PC-9 (cell line): Measurements from ENCODE around the gene SLC6A20. TPM values are rescaled to one million over a fixed set of nuclear protein-coding genes. Genes with fewer than 3 reads are reported as not detected.
"Not testable (repeated sequence)": the region's sequence is repeated elsewhere in the genome, so short reads cannot be mapped to it uniquely, and the experiment has no call there.

Source experiments
- BruUV-seq: library from RNA; stranded (reverse); fragments of 400-500 nt; replicated peaks from 2 replicates; lab custom pipeline; 2021; lab: Mats Ljungman, UMichigan
- CTCF ChIA-PET: fragments of 300-600 bp; sonication (Branson Sonifier 250); formaldehyde crosslinking; loops from one replicate; lab custom pipeline; 2022; ENCODE audit warnings: antibody characterized with exemption; lab: Charles Lee
- POLR2A ChIA-PET: fragments of 300-600 bp; sonication (Branson Sonifier 250); formaldehyde crosslinking; loops from one replicate; lab custom pipeline; 2022; ENCODE audit warnings: antibody characterized with exemption; ENCODE audit not compliant: unreplicated experiment; lab: Charles Lee
- DNase-seq, 2 experiments: peaks; one replicate each; pipeline versions ENCODE4 v3.0.0 to v3.0.0-alpha.2; 2015 to 2022; ENCODE audit warnings: mixed read lengths in 1 of 2
- H2AFZ ChIP-seq: fragments of 200-600 bp; sonication (generic); 2 replicates; pipeline ENCODE4 v1.8.1; 2017; ENCODE audit warnings: antibody characterized with exemption
- H3F3A ChIP-seq: fragments of 200-600 bp; sonication (generic); 2 replicates; pipeline ENCODE4 v1.8.1; 2017; ENCODE audit warnings: antibody characterized with exemption, mild to moderate bottlenecking, low read depth; ENCODE audit not compliant: insufficient read depth
- H3K27ac ChIP-seq: fragments of 200-600 bp; sonication (generic); 2 replicates; pipeline ENCODE4 v1.6.1; 2016; ENCODE audit warnings: mixed run types
- H3K27me3 ChIP-seq: fragments of 200-600 bp; sonication (generic); 2 replicates; pipeline ENCODE4 v1.6.1; 2016; ENCODE audit warnings: low read depth, mixed run types; ENCODE audit not compliant: insufficient read depth
- H3K36me3 ChIP-seq: fragments of 200-600 bp; sonication (generic); 2 replicates; pipeline ENCODE4 v1.6.1; 2016; ENCODE audit warnings: low read depth, mixed run types
- H3K4me1 ChIP-seq: fragments of 200-600 bp; sonication (generic); replicated peaks from 2 replicates; pipeline ENCODE4 v1.6.1; 2016; ENCODE audit warnings: mixed run types; ENCODE audit not compliant: insufficient read depth
- H3K4me2 ChIP-seq: fragments of 200-600 bp; sonication (generic); 2 replicates; pipeline ENCODE4 v1.6.1; 2017; ENCODE audit warnings: mixed run types
- H3K4me3 ChIP-seq: fragments of 200-600 bp; sonication (generic); 2 replicates; pipeline ENCODE4 v1.6.1; 2016; ENCODE audit warnings: mixed run types
- H3K79me2 ChIP-seq: fragments of 200-600 bp; sonication (generic); 2 replicates; pipeline ENCODE4 v1.6.1; 2017; ENCODE audit warnings: low read depth, mixed run types
- H3K9me2 ChIP-seq: fragments of 200-600 bp; sonication (generic); 2 replicates; pipeline ENCODE4 v1.8.1; 2017; ENCODE audit warnings: mild to moderate bottlenecking; ENCODE audit not compliant: insufficient read depth
- H3K9me3 ChIP-seq: fragments of 200-600 bp; sonication (generic); 2 replicates; pipeline ENCODE4 v1.8.1; 2016; ENCODE audit warnings: low read depth; ENCODE audit not compliant: insufficient read depth
- H4K20me1 ChIP-seq: fragments of 200-600 bp; sonication (generic); 2 replicates; pipeline ENCODE4 v1.8.1; 2017; ENCODE audit not compliant: insufficient read depth
- CTCF ChIP-seq: fragments of 200-600 bp; sonication (generic); conservative IDR thresholded peaks from 2 replicates; pipeline ENCODE4 v1.6.1; 2017; ENCODE audit warnings: mixed run types, antibody characterized with exemption, mild to moderate bottlenecking, moderate library complexity
- EZH2 ChIP-seq: fragments of 200-600 bp; sonication (generic); IDR thresholded peaks from 2 replicates; pipeline ENCODE4 v1.8.0; 2017; ENCODE audit warnings: antibody characterized with exemption, low read depth
- intact Hi-C: fragments of 100-400 bp; cut with micrococcal nuclease; formaldehyde crosslinking; loops from one replicate; pipeline ENCODE4 v1.10.0; 2022; ENCODE audit not compliant: unreplicated experiment
- total RNA-seq: library from RNA; stranded (reverse); gene quantifications from 2 replicates; pipeline ENCODE4 v1.2.3, GENCODE V29; 2021

SLC6A20 gene
- total RNA-seq, 1 experiment from 2014 or later, result not detected

- DNase-seq, result peak; percentile 43 to 48
- TF ChIP-seq EZH2 (no peak), CTCF (peak; percentile 81)
- intact Hi-C loops, result loop anchor here (1.0 to 5.0 kb wide), 6 partner anchors 56 to 611 kb away; no protein-coding TSS in a partner anchor
- H3K79me2 ChIP-seq, result no peaks in the 10 kb centered on the region
- ChIA-PET CTCF (interaction anchor here (0.6 to 2.0 kb wide), 8 partner anchors 71 to 1086 kb away, joined by 3 to 7 read pairs (median 5); no protein-coding TSS in a partner anchor), POLR2A (no interaction called here)
- H3K9me3 ChIP-seq, result no peaks in the 10 kb centered on the region
- H3F3A ChIP-seq, result no peaks in the 10 kb centered on the region
- no peak overlapping the region for H3K4me3 ChIP-seq
- BruUV-seq, result no TSS peak
- H3K4me2 ChIP-seq, result peak overlapping the region; percentile 17
- no peaks in the 10 kb centered on the region for H3K9me2 ChIP-seq
- no peak overlapping the region for H3K27ac ChIP-seq
- H3K4me1 ChIP-seq, result no peaks in the 10 kb centered on the region
- H3K27me3 ChIP-seq, result no peaks in the 10 kb centered on the region
- no peaks in the 10 kb centered on the region for H3K36me3 ChIP-seq
- H4K20me1 ChIP-seq, result no peaks in the 10 kb centered on the region
- H2AFZ ChIP-seq, result 0 out of 2 replicates have a peak overlapping the region, but pooled peaks have one; percentile 25
These were observed 35.2 kb downstream of the SLC6A20 start for GRCh38 chr3:45760878-45761711.

DNA sequence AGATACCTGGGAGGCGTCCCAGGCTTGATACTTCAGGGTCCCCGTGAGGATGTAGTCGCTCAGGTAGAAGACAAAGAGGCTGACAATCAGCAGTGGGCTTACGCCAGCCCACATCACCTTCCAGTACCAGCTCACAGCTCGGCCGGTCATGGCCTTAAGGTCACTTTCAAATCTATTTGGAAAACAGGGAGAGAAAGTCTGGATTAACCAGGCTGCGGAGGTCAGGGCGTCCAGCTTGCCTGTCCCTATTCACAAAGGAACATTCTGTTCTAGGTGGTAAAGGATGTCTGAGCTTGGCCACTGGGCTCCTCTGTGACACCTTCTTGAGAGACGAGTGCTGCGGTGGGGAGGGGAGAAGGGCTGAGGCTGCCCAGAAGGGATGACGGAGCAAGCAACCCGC is 36.5 kb downstream of the SLC6A20 start:
- Histone ChIP-seq H3K9me3 (no peaks in the 10 kb centered on the region), H3K36me3 (no peaks in the 10 kb centered on the region), H2AFZ (no peak overlapping the region), H3K4me3 (no peak overlapping the region), H3K27me3 (no peaks in the 10 kb centered on the region), H3K27ac (no peak overlapping the region), H3K4me2 (no peak overlapping the region), H3K9me2 (no peaks in the 10 kb centered on the region), H3F3A (no peaks in the 10 kb centered on the region), H3K79me2 (no peaks in the 10 kb centered on the region), H3K4me1 (no peaks in the 10 kb centered on the region), H4K20me1 (no peaks in the 10 kb centered on the region)
- no peak for DNase-seq
- CTCF ChIA-PET, result interaction anchor here (0.6 to 2.0 kb wide), 3 partner anchors 73 to 319 kb away, joined by 5 read pairs; no protein-coding TSS in a partner anchor
- POLR2A ChIA-PET, result interaction anchor here (0.6 kb wide), 1 partner anchor 621 kb away, joined by 5 read pairs; no protein-coding TSS in a partner anchor
- intact Hi-C loops, result loop anchor here (2.0 to 5.0 kb wide), 3 partner anchors 57 to 169 kb away; no protein-coding TSS in a partner anchor
- no peak for TF ChIP-seq CTCF
- TF ChIP-seq EZH2, result no peak
- no TSS peak for BruUV-seq

GRCh38 chr3:45758871-45759270 is 37.5 kb downstream of the SLC6A20 start:
- DNase-seq, result no peak
- Histone ChIP-seq H3K79me2 (no peaks in the 10 kb centered on the region), H3K27me3 (no peaks in the 10 kb centered on the region), H3K27ac (no peak overlapping the region), H4K20me1 (no peaks in the 10 kb centered on the region), H3K9me2 (no peaks in the 10 kb centered on the region), H3K4me3 (no peak overlapping the region), H3K36me3 (no peaks in the 10 kb centered on the region), H3K9me3 (no peaks in the 10 kb centered on the region), H3F3A (no peaks in the 10 kb centered on the region), H2AFZ (no peak overlapping the region), H3K4me1 (no peaks in the 10 kb centered on the region), H3K4me2 (no peak overlapping the region)
- no TSS peak for BruUV-seq
- TF ChIP-seq EZH2 (no peak), CTCF (no peak)
- CTCF ChIA-PET, result interaction anchor here (0.9 kb wide), 1 partner anchor 319 kb away, joined by 3 read pairs; no protein-coding TSS in a partner anchor
- intact Hi-C loops, result no loop called here
- POLR2A ChIA-PET, result no interaction called here

- POLR2A ChIA-PET, H3K27me3 ChIP-seq, CTCF ChIA-PET: not testable (repeated sequence)
These were observed 39.2 kb downstream of the SLC6A20 start for GRCh38 chr3:45757141-45757540.

More at GRCh38 chr3:45757141-45757540, 39.2 kb downstream of the SLC6A20 start:
- H4K20me1 ChIP-seq, H3K4me3 ChIP-seq, BruUV-seq, DNase-seq, H3F3A ChIP-seq, H3K79me2 ChIP-seq, H2AFZ ChIP-seq, H3K36me3 ChIP-seq, H3K9me3 ChIP-seq, H3K4me1 ChIP-seq, H3K27ac ChIP-seq, intact Hi-C loops, H3K9me2 ChIP-seq, H3K4me2 ChIP-seq: not testable (repeated sequence)
